Liver (tissue), 9 donors: Measurements from ENCODE around the gene NOP14. TPM values are rescaled to one million over a fixed set of nuclear protein-coding genes. Genes with fewer than 3 reads are reported as not detected.

Experiments used
- DNase-seq: peaks from one replicate; pipeline ENCODE4 v3.0.0-alpha.2; 2017; ENCODE audit warnings: low spot score
- H3K27ac ChIP-seq, 2 donors: one replicate each; pipeline ENCODE4 v1.7.0; 2013; ENCODE audit warnings: inconsistent platforms in 2 of 2, low read length in 2 of 2, control low read depth in 1 of 2, low read depth in 1 of 2, mild to moderate bottlenecking in 1 of 2
- H3K27me3 ChIP-seq, 4 donors: one replicate each; pipeline versions ENCODE4 v1.6.1 to v1.7.0; 2013; ENCODE audit warnings: low read length in 3 of 4, inconsistent platforms in 1 of 4, mild to moderate bottlenecking in 1 of 4, moderate library complexity in 1 of 4; ENCODE audit not compliant: control insufficient read depth in 4 of 4, insufficient read depth in 4 of 4
- H3K36me3 ChIP-seq, 4 donors: one replicate each; pipeline versions ENCODE4 v1.6.1 to v1.7.0; 2013; ENCODE audit warnings: low read length in 3 of 4, mild to moderate bottlenecking in 3 of 4, low read depth in 1 of 4, moderate library complexity in 1 of 4; ENCODE audit not compliant: control insufficient read depth in 4 of 4, insufficient read depth in 3 of 4
- H3K4me1 ChIP-seq, 4 donors: one replicate each; pipeline versions ENCODE4 v1.6.1 to v1.7.0; 2013; ENCODE audit warnings: low read length in 3 of 4, mild to moderate bottlenecking in 3 of 4, moderate library complexity in 1 of 4; ENCODE audit not compliant: control insufficient read depth in 4 of 4, insufficient read depth in 4 of 4
- H3K4me3 ChIP-seq, 3 donors: one replicate each; pipeline versions ENCODE4 v1.6.1 to v1.7.0; 2013; ENCODE audit warnings: low read length in 3 of 3, control low read depth in 1 of 3, low read depth in 1 of 3, mild to moderate bottlenecking in 1 of 3
- H3K9ac ChIP-seq, 2 donors: one replicate each; pipeline ENCODE4 v1.7.0; 2013; ENCODE audit warnings: low read length in 2 of 2, mild to moderate bottlenecking in 2 of 2, moderate library complexity in 2 of 2, control low read depth in 1 of 2, low read depth in 1 of 2
- H3K9me3 ChIP-seq, 4 donors: one replicate each; pipeline versions ENCODE4 v1.6.1 to v1.7.0; 2013; ENCODE audit warnings: low read length in 3 of 4; ENCODE audit not compliant: control insufficient read depth in 4 of 4
- CTCF ChIP-seq: fragments of 150-350 bp; IDR thresholded peaks from 2 replicates; pipeline ENCODE4 v1.5.1; 2017; ENCODE audit warnings: improper control_type of control experiment, low read depth, low read length; ENCODE audit not compliant: missing input control
- FOXA1 ChIP-seq: IDR thresholded peaks from 2 replicates; pipeline ENCODE4 v1.6.1; 2016; ENCODE audit warnings: antibody characterized with exemption
- FOXA2 ChIP-seq: IDR thresholded peaks from 2 replicates; pipeline ENCODE4 v1.6.1; 2016; ENCODE audit warnings: antibody characterized with exemption
- HNF4A ChIP-seq, 2 donors: conservative IDR thresholded peaks; 2 replicates each; pipeline ENCODE4 v1.6.1; 2016; ENCODE audit warnings: antibody characterized with exemption in 2 of 2, mild to moderate bottlenecking in 2 of 2
- HNF4G ChIP-seq: IDR thresholded peaks from 2 replicates; pipeline ENCODE4 v1.6.1; 2016; ENCODE audit warnings: antibody characterized with exemption
- MAX ChIP-seq: IDR thresholded peaks from 2 replicates; pipeline ENCODE4 v1.6.1; 2016; ENCODE audit warnings: antibody characterized with exemption
- NR2F2 ChIP-seq: IDR thresholded peaks from 2 replicates; pipeline ENCODE4 v1.6.1; 2016; ENCODE audit warnings: antibody characterized with exemption
- RAD21 ChIP-seq, 2 donors: IDR thresholded peaks; 2 replicates each; pipeline ENCODE4 v1.6.1; 2016; ENCODE audit warnings: antibody characterized with exemption in 2 of 2, mild to moderate bottlenecking in 2 of 2
- REST ChIP-seq: IDR thresholded peaks from 2 replicates; pipeline ENCODE4 v1.6.1; 2016; ENCODE audit warnings: antibody characterized with exemption, mild to moderate bottlenecking
- RXRA ChIP-seq, 2 donors: IDR thresholded peaks; 2 replicates each; pipeline ENCODE4 v1.6.1; 2017 to 2018; ENCODE audit warnings: antibody characterized with exemption in 2 of 2, mild to moderate bottlenecking in 1 of 2
- SP1 ChIP-seq: IDR thresholded peaks from 2 replicates; pipeline ENCODE4 v1.6.1; 2018; ENCODE audit warnings: antibody characterized with exemption, mild to moderate bottlenecking
- YY1 ChIP-seq: IDR thresholded peaks from 2 replicates; pipeline ENCODE4 v1.6.1; 2016; ENCODE audit warnings: antibody characterized with exemption, mild to moderate bottlenecking
- WGBS: extraction: QIAGEN DNeasy Blood & Tissue Kit; methylation state at CpG from one replicate; pipeline ENCODE4 v1.1.7; 2013; 5-methylcytosine and 5-hydroxymethylcytosine counted together
- polyA plus RNA-seq, 2 donors: library from polyadenylated mRNA; stranded (reverse) in 1 of 2; unstranded in 1 of 2; fragments of 200-250 nt in 1 of 2; fragments of >200 nt in 1 of 2; fragmentation: Nextera tagmentation in 1 of 2; extraction: Ambion mirVana in 1 of 2; gene quantifications; one replicate each; pipeline versions ENCODE4 v1.2.1 to v1.2.3, GENCODE V29; 2013 to 2015
- total RNA-seq, 2 donors: library from RNA; depleted of rRNA; stranded (reverse); fragments of >200 nt; gene quantifications; one replicate each; pipeline ENCODE4 v1.2.3, GENCODE V29; 2014
- TF ChIP-seq, protein P1 (sequence below): IDR thresholded peaks from 2 replicates; pipeline ENCODE4 v1.6.1; 2016; ENCODE audit warnings: antibody characterized with exemption
- donor health status: healthy.
- donor health status: healthy.
- donor health status: healthy.
- donor health status: healthy.
- donor health status: healthy.

NOP14 gene
- total and polyA plus RNA-seq, 4 donors = 10.5 to 22.9 (median 14.4) TPM

- TF ChIP-seq RAD21 (IDR thresholded peaks at IDR 0.05) (peak; percentile 62 to 72), YY1 (peak; percentile 25)
These were observed 53.6 kb downstream of the NOP14 start (continued) for GRCh38 chr4:2909583-2909982.

GRCh38 chr4:2908686-2909085 lies 54.5 kb downstream of the NOP14 start:
- Histone ChIP-seq H3K36me3 (peaks cover 2 to 52% (median 37%) of the 10 kb centered on the region in 4 donors), H3K4me3 (no peak overlapping the region), H3K9me3 (no peaks in the 10 kb centered on the region), H3K4me1 (peaks cover 5 to 31% (median 20%) of the 10 kb centered on the region in 4 donors), H3K9ac (no peak overlapping the region), H3K27me3 (no peaks in the 10 kb centered on the region), H3K27ac (no peak overlapping the region)
- TF ChIP-seq HNF4A (conservative IDR thresholded peaks at IDR 0.05) (no peak), CTCF (no peak), RAD21 (IDR thresholded peaks at IDR 0.05) (no peak), MAX (no peak), YY1 (no peak), FOXA2 (no peak), HNF4G (no peak), FOXA1 (no peak), NR2F2 (no peak), REST (no peak)
- TF ChIP-seq, protein P1, sequence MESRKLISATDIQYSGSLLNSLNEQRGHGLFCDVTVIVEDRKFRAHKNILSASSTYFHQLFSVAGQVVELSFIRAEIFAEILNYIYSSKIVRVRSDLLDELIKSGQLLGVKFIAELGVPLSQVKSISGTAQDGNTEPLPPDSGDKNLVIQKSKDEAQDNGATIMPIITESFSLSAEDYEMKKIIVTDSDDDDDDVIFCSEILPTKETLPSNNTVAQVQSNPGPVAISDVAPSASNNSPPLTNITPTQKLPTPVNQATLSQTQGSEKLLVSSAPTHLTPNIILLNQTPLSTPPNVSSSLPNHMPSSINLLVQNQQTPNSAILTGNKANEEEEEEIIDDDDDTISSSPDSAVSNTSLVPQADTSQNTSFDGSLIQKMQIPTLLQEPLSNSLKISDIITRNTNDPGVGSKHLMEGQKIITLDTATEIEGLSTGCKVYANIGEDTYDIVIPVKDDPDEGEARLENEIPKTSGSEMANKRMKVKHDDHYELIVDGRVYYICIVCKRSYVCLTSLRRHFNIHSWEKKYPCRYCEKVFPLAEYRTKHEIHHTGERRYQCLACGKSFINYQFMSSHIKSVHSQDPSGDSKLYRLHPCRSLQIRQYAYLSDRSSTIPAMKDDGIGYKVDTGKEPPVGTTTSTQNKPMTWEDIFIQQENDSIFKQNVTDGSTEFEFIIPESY = no peak
- DNase-seq = no peak
- 88% methylated on average over 7 of the region's 7 CpGs for WGBS

DNA sequence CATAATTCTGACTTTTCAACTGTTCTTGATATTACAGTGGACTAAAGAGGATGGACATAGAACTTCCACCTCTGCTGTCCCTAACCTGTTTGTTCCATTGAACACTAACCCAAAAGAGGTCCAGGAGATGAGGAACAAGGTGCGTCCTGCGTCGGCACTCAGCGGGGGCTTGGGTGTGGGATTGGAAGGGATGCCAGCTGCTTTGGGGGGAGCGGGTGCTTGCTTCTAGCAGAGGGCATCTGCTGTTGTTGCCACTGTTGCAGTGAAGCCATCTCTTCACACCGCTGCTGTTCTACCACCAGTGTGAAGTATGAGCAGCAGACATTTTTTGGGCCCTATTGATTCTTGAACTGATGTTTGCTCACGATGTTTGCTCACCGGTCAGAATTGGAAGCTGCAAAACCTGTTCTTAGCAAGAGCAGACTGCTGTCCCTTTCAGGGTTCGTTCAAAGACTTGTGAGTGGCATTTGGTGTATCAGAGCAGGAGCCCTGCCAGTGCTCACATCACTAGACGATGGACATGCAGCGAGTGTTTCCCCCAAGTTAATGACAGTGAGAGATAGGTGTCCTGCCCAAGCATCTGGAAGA lies 55.4 kb downstream of the NOP14 start:
- Histone ChIP-seq H3K9me3 (no peaks in the 10 kb centered on the region), H3K4me3 (no peak overlapping the region), H3K9ac (no peak overlapping the region), H3K27ac (no peak overlapping the region), H3K36me3 (peaks cover 2 to 54% (median 39%) of the 10 kb centered on the region in 4 donors), H3K27me3 (no peaks in the 10 kb centered on the region), H3K4me1 (peaks cover 5 to 31% (median 20%) of the 10 kb centered on the region in 4 donors)
- WGBS = 45% methylated on average over 11 of the region's 11 CpGs
- DNase-seq = no peak
- no peak for TF ChIP-seq CTCF
- TF ChIP-seq RXRA (IDR thresholded peaks at IDR 0.05) = peak in 1 of 2 donors; percentile 8
- TF ChIP-seq HNF4A (conservative IDR thresholded peaks at IDR 0.05) = peak in 1 of 2 donors; percentile 45
- TF ChIP-seq RAD21 (IDR thresholded peaks at IDR 0.05) = peak in 1 of 2 donors; percentile 60
- TF ChIP-seq REST = no peak
- TF ChIP-seq SP1 = peak; percentile 61
- peak; percentile 26 for TF ChIP-seq YY1
- peak; percentile 48 for TF ChIP-seq FOXA2
